Panc1 (cell line): ENCODE measurements around the gene ABLIM2.

Experiments used
- POLR2AphosphoS5 ChIP-seq: IDR thresholded peaks from 2 replicates; pipeline ENCODE4 v1.6.1; 2012; ENCODE audit warnings: mild to moderate bottlenecking, low read depth, low read length, moderate library complexity
- REST ChIP-seq, 2 experiments: IDR thresholded peaks; 2 replicates each; pipeline ENCODE4 v1.6.1; 2011 to 2012; ENCODE audit warnings: low read depth in 2 of 2, control low read depth in 1 of 2, low read length in 1 of 2, mild to moderate bottlenecking in 1 of 2, moderate library complexity in 1 of 2; ENCODE audit not compliant: insufficient read depth in 1 of 2
- SIN3A ChIP-seq: IDR thresholded peaks from 2 replicates; pipeline ENCODE4 v1.6.1; 2012; ENCODE audit warnings: low read depth, mild to moderate bottlenecking, low read length, moderate library complexity, borderline replicate concordance; ENCODE audit not compliant: insufficient read depth
- TCF7L2 ChIP-seq: IDR thresholded peaks from 2 replicates; pipeline ENCODE4 v1.6.1; 2011; ENCODE audit warnings: mild to moderate bottlenecking, low read depth, low read length, inconsistent platforms
- TF ChIP-seq, protein P1 (sequence below): fragments of 450-650 bp; IDR thresholded peaks from 2 replicates; pipeline ENCODE4 v1.5.1; 2017; ENCODE audit warnings: mild to moderate bottlenecking

DNA sequence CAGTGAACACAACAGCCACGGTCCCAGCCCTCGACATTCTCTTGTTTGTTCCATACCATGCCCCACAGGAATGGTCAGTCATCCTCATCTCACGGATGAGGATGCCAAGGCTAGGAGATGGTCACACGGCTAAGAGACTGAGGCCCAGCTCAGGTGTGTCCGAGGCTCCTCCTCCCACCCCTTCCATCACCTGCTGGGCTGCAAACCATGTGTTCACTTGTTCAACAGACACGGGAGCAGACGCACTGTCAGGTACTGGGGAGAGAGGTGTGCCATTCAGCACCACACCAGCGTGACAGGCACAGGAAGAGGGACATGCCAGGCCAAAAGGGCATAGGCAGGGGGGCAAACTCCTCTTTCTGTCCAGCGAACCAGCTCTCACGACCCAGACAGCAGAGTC, 45.9 kb downstream of the ABLIM2 start:
- TF ChIP-seq, protein P1, sequence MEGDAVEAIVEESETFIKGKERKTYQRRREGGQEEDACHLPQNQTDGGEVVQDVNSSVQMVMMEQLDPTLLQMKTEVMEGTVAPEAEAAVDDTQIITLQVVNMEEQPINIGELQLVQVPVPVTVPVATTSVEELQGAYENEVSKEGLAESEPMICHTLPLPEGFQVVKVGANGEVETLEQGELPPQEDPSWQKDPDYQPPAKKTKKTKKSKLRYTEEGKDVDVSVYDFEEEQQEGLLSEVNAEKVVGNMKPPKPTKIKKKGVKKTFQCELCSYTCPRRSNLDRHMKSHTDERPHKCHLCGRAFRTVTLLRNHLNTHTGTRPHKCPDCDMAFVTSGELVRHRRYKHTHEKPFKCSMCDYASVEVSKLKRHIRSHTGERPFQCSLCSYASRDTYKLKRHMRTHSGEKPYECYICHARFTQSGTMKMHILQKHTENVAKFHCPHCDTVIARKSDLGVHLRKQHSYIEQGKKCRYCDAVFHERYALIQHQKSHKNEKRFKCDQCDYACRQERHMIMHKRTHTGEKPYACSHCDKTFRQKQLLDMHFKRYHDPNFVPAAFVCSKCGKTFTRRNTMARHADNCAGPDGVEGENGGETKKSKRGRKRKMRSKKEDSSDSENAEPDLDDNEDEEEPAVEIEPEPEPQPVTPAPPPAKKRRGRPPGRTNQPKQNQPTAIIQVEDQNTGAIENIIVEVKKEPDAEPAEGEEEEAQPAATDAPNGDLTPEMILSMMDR, result no peak
- no peak for TF ChIP-seq POLR2AphosphoS5
- no peak for TF ChIP-seq SIN3A
- no peak for TF ChIP-seq REST (IDR thresholded peaks at IDR 0.05; ENCODE audit: insufficient read depth in 1 of 2, low read depth in 2 of 2, low read length in 1 of 2)
- no peak for TF ChIP-seq TCF7L2
